K562 (cell line): Measurements from ENCODE around the gene SDCBP2. TPM values are rescaled to one million over a fixed set of nuclear protein-coding genes. Genes with fewer than 3 reads are reported as not detected.

Experiments
- ATAC-seq: fragments of 200-7000 bp; cut with Tn5 transposase; 3 replicates; pipeline ENCODE4 v1.9.1; 2020; ENCODE audit warnings: moderate library complexity
- BruUV-seq: library from RNA; stranded (reverse); fragments of 400-500 nt; replicated peaks from 2 replicates; lab custom pipeline; 2021; lab: Mats Ljungman, UMichigan
- CTCF ChIA-PET: fragments of 300-600 bp; formaldehyde crosslinking; extraction: SDS; loops from one replicate; lab custom pipeline; 2021; ENCODE audit warnings: low intra/inter-chr PET ratio; lab: Yijun Ruan, JAX
- POLR2A ChIA-PET: fragments of 300-600, 350-650 bp; sonication (Branson Sonifier 250); formaldehyde crosslinking; extraction: SDS; loops from one replicate; lab custom pipeline; 2021; ENCODE audit warnings: antibody characterized with exemption, inconsistent platforms; lab: Yijun Ruan, JAX
- DNase-seq, 4 experiments: peaks; one replicate each; pipeline versions ENCODE4 v3.0.0 to v3.0.0-alpha.2; 2011 to 2018; ENCODE audit warnings: low spot score in 3 of 4, mixed read lengths in 3 of 4; ENCODE audit errors: extremely low read depth in 1 of 4
- FAIRE-seq: peaks from 2 replicates; lab custom pipeline; 2011; peaks lifted over from hg19 to GRCh38; lab: Jason Lieb, UNC
- H2AFZ ChIP-seq: 2 replicates; pipeline ENCODE4 v1.6.0; 2011; ENCODE audit warnings: low read depth, low read length, control low read depth, inconsistent platforms
- H3K27ac ChIP-seq: fragments of 200-600 bp; 3 replicates; pipeline ENCODE4 v1.8.0; 2011; ENCODE audit warnings: low read depth, mild to moderate bottlenecking, control low read depth, inconsistent platforms, low read length, moderate library complexity, mixed read lengths; ENCODE audit errors: extremely low read depth
- H3K27me3 ChIP-seq, 2 experiments: fragments of 300-600 bp in 1 of 2; 2 replicates in 1 of 2; 3 replicates in 1 of 2; pipeline versions ENCODE4 v1.6.0 to v1.8.0; 2011; ENCODE audit warnings: inconsistent platforms in 2 of 2, low read length in 2 of 2, mild to moderate bottlenecking in 1 of 2, mixed read lengths in 1 of 2, moderate library complexity in 1 of 2; ENCODE audit not compliant: control insufficient read depth in 2 of 2, insufficient read depth in 2 of 2
- H3K36me3 ChIP-seq: fragments of 300-600 bp; 3 replicates; pipeline ENCODE4 v1.8.0; 2011; ENCODE audit warnings: mild to moderate bottlenecking, low read length, inconsistent platforms; ENCODE audit not compliant: control insufficient read depth, insufficient read depth
- H3K4me1 ChIP-seq, 2 experiments: fragments of 200-600 bp in 1 of 2; replicated peaks in 1 of 2; 2 replicates in 1 of 2; 3 replicates in 1 of 2; pipeline versions ENCODE4 v1.5.1 to v1.8.0; 2011; ENCODE audit warnings: inconsistent platforms in 2 of 2, low read length in 2 of 2, mild to moderate bottlenecking in 1 of 2, mixed read lengths in 1 of 2, moderate library complexity in 1 of 2; ENCODE audit not compliant: control insufficient read depth in 2 of 2, insufficient read depth in 2 of 2
- H3K4me2 ChIP-seq: 2 replicates; pipeline ENCODE4 v1.6.1; 2011; ENCODE audit warnings: low read length, control low read depth, inconsistent platforms, mixed read lengths; ENCODE audit not compliant: insufficient read depth
- H3K4me3 ChIP-seq: fragments of 200-600 bp; sonication (generic), shearing (Covaris generic); 2 replicates; pipeline ENCODE4 v1.5.1; 2016; ENCODE audit warnings: control low read depth, inconsistent platforms
- H3K79me2 ChIP-seq: fragments of 200-600 bp; 3 replicates; pipeline ENCODE4 v1.8.0; 2011; ENCODE audit warnings: low read length, inconsistent platforms; ENCODE audit not compliant: control insufficient read depth, insufficient read depth
- H3K9ac ChIP-seq, 2 experiments: 2 replicates each; pipeline versions ENCODE4 v1.6.0 to v1.6.1; 2011; ENCODE audit warnings: low read depth in 2 of 2, low read length in 2 of 2, control low read depth in 1 of 2, inconsistent platforms in 1 of 2, mild to moderate bottlenecking in 1 of 2, mixed read lengths in 1 of 2; ENCODE audit not compliant: insufficient read depth in 1 of 2
- H3K9me1 ChIP-seq: one replicate; pipeline ENCODE4 v1.6.0; 2011; ENCODE audit warnings: inconsistent platforms, mild to moderate bottlenecking, low read length, moderate library complexity; ENCODE audit not compliant: control insufficient read depth, insufficient read depth
- H3K9me3 ChIP-seq: replicated peaks from 2 replicates; pipeline ENCODE4 v1.5.1; 2011; ENCODE audit warnings: low read depth, low read length, inconsistent platforms; ENCODE audit not compliant: control insufficient read depth, insufficient read depth
- H4K20me1 ChIP-seq: replicated peaks from 2 replicates; pipeline ENCODE4 v1.6.1; 2011; ENCODE audit warnings: low read length, inconsistent platforms, mixed read lengths; ENCODE audit not compliant: control insufficient read depth, insufficient read depth
- CEBPG ChIP-seq, 3 experiments: fragments of 200-800 bp in 1 of 3; sonication (Bioruptor generic) in 1 of 3; sonication (generic) in 1 of 3; formaldehyde crosslinking in 1 of 3; IDR thresholded peaks in 2 of 3; conservative IDR thresholded peaks in 1 of 3; 2 replicates each; pipeline versions ENCODE4 v1.6.1 to v1.8.0; 2016 to 2022; ENCODE audit warnings: missing compliant biosample characterization in 2 of 3, missing genetic modification characterization in 2 of 3, mild to moderate bottlenecking in 1 of 3, missing genetic modification reagents in 1 of 3
- CHD2 ChIP-seq: IDR thresholded peaks from 2 replicates; pipeline ENCODE4 v1.6.1; 2011; ENCODE audit warnings: low read depth, low read length
- NRF1 ChIP-seq, 2 experiments: fragments of 450-650 bp; IDR thresholded peaks in 1 of 2; conservative IDR thresholded peaks in 1 of 2; 2 replicates each; pipeline ENCODE4 v1.6.1; 2014; ENCODE audit warnings: mild to moderate bottlenecking in 2 of 2
- WGBS: fragments of 100-300 bp; shearing (Covaris generic); methylation state at CpG from one replicate; pipeline ENCODE4 v1.1.6; 2016; ENCODE audit warnings: low coverage, mixed read lengths; ENCODE audit not compliant: insufficient coverage; ENCODE audit errors: missing lambda C conversion rate; 5-methylcytosine and 5-hydroxymethylcytosine counted together
- in situ Hi-C: fragments of 300-500 bp; cut with MboI; formaldehyde crosslinking; loops from 4 replicates; pipeline ENCODE4 v1.15.0; 2018; ENCODE audit warnings: inconsistent platforms, mixed read lengths
- intact Hi-C: fragments of 100-400 bp; cut with micrococcal nuclease; formaldehyde crosslinking; loops from 2 replicates; pipeline ENCODE4 v1.14.2; 2022
- polyA plus RNA-seq, 8 experiments: library from polyadenylated mRNA; depleted of rRNA in 4 of 8; stranded (reverse) in 5 of 8; unstranded in 3 of 8; fragments of >200 nt; fragmentation: Nextera tagmentation in 2 of 8; fragmentation: Illumina TruSeq in 1 of 8; extraction: Ambion mirVana in 2 of 8; extraction: Trizol in 1 of 8; gene quantifications; 2 replicates each; pipeline versions ENCODE4 v1.2.1 to v1.2.3, GENCODE V29; 2011 to 2014; ENCODE audit warnings: inconsistent platforms in 1 of 8, missing spikeins in 1 of 8
- total RNA-seq, 7 experiments: library from RNA; depleted of rRNA in 6 of 7; stranded (reverse); fragments of >200 nt in 6 of 7; fragmentation: Illumina TruSeq in 2 of 7; extraction: Trizol in 2 of 7; gene quantifications; 2 replicates each; pipeline versions ENCODE4 v1.2.1 to v1.2.3, GENCODE V29; 2011 to 2021; ENCODE audit warnings: low replicate concordance in 1 of 7
- TF ChIP-seq, protein P1 (sequence below): fragments of 250-450 bp; sonication (Bioruptor Pico); IDR thresholded peaks from 2 replicates; pipeline ENCODE4 v1.5.0; 2020; ENCODE audit warnings: mild to moderate bottlenecking

SDCBP2 gene
- total and polyA plus RNA-seq, 9 of the 15 experiments (the other 6 are each of a cell fraction or from before 2014, with no cell fraction given) = 0.06 to 1.2 (median 0.80) TPM

DNA sequence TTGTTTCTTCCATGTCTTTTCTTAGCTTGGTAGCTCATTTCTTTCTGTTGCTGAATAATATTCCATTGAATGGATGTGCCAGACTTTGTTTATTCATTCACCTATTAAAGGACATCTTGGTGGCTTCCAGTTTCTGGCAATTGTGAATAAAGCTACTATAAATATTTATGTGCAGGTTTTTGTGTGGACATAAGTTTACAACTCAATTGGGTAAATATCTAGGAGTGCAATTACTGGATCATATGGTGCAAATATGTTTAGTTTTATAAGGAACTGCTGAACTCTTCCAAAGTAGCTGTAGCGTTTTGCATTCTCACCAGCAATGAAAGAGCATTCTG is 16.8 kb upstream of the SDCBP2 start:
- Histone ChIP-seq H3K9me3 (no peaks in the 10 kb centered on the region), H4K20me1 (peaks cover 5% of the 10 kb centered on the region; the same call in 1 of the 2 replicates), H3K36me3 (no peaks in the 10 kb centered on the region), H3K79me2 (no peaks in the 10 kb centered on the region), H3K9ac (no peak overlapping the region), H2AFZ (no peak overlapping the region), H3K27ac (no peak overlapping the region), H3K4me3 (no peak overlapping the region), H3K4me2 (no peak overlapping the region)
- CTCF ChIA-PET = no interaction called here
- 89% methylated on average over 1 of the region's 1 CpG for WGBS
- BruUV-seq = no TSS peak
- POLR2A ChIA-PET = no interaction called here
- in situ Hi-C loops = no loop called here
- TF ChIP-seq, protein P1, sequence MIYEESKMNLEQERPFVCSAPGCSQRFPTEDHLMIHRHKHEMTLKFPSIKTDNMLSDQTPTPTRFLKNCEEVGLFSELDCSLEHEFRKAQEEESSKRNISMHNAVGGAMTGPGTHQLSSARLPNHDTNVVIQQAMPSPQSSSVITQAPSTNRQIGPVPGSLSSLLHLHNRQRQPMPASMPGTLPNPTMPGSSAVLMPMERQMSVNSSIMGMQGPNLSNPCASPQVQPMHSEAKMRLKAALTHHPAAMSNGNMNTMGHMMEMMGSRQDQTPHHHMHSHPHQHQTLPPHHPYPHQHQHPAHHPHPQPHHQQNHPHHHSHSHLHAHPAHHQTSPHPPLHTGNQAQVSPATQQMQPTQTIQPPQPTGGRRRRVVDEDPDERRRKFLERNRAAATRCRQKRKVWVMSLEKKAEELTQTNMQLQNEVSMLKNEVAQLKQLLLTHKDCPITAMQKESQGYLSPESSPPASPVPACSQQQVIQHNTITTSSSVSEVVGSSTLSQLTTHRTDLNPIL (CRISPR knock-in tag) = no peak
- TF ChIP-seq NRF1 (conservative IDR thresholded peaks at IDR 0.05 in 1 of 2, IDR thresholded peaks at IDR 0.05 in 1 of 2) (no peak), CHD2 (no peak), CEBPG (CRISPR knock-in tag; IDR thresholded peaks at IDR 0.05) (no peak), CEBPG (tag; conservative IDR thresholded peaks at IDR 0.05 in 1 of 2, IDR thresholded peaks at IDR 0.05 in 1 of 2) (no peak)
- TF ChIP-seq, all 486 proteins: peak for 0
- no peak for ATAC-seq
- no peak for FAIRE-seq
- Histone ChIP-seq H3K27me3 (no peaks in the 10 kb centered on the region), H3K4me1 (no peaks in the 10 kb centered on the region), H3K9me1 (no peaks in the 10 kb centered on the region)
- intact Hi-C loops = no loop called here
- no peak for DNase-seq
